ENCODE results near the gene ITGB1BP2.
"Not testable (repeated sequence)": the region's sequence is repeated elsewhere in the genome, so short reads cannot be mapped to it uniquely, and the experiment has no call there.

Gene ITGB1BP2

DNA sequence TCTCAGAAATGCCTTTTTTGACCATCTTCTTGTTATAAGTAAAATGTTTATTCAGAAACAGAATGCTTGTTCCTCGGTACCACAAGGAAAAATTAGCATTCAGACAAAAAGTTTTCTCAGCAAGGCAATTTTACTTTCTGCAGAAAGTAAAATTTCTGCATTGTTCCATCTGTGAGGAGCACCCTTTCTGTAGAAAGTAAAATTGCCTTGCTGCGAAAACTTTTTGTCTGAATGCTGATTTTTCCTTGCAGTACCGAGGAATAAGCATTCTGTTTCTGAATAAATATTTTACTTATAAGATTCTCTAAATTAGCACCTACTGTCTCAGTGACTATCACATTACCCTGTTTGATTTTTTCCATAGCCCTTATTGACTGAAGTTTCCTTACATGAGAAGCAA, 24.8 kb downstream of the ITGB1BP2 start:
- no peak overlapping the region for H3K4me3 ChIP-seq (ENCODE audit: low read depth, low read length)
- TF ChIP-seq MYC (IDR thresholded peaks at IDR 0.05; ENCODE audit: low read depth, low read length): no peak
- no peak for TF ChIP-seq CTCF (IDR thresholded peaks at IDR 0.05; ENCODE audit: low read depth, low read length)
- no peak for TF ChIP-seq POLR2A (IDR thresholded peaks at IDR 0.05; ENCODE audit: extremely low read depth, insufficient read length)
- no peak for DNase-seq (ENCODE audit: low read depth)

DNA sequence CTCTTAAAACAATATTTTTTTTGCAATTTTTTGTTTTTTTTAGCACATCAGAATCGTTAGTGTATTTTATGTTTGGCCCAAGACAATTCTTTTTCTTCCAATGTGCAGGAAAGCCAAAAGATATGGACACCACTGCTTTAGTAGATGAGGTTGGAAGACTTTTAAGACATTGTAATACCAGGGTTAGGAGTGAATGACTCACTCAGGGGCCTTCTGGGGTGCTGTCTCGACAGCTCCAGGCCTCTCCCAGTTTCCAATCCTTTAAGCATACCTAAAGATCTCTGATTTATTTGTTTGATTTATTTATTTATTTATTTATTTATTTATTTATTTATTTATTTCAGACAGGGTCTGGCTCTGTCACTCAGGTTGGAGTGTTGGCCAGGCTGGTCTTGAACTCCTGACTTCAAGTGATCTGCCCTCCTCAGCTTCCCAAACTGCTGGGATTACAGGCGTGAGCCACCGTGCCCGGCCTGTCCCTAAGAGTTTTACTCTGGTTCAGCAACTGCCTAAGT, 47.7 kb downstream of the ITGB1BP2 start:
- H3K4me3 ChIP-seq (ENCODE audit: low read depth, low read length); DNase-seq (ENCODE audit: low read depth): not testable (repeated sequence)

GRCh38 chrX:71349867-71350266, 48.3 kb downstream of the ITGB1BP2 start:
- DNase-seq (ENCODE audit: low read depth); H3K4me3 ChIP-seq (ENCODE audit: low read depth, low read length): not testable (repeated sequence)

DNA sequence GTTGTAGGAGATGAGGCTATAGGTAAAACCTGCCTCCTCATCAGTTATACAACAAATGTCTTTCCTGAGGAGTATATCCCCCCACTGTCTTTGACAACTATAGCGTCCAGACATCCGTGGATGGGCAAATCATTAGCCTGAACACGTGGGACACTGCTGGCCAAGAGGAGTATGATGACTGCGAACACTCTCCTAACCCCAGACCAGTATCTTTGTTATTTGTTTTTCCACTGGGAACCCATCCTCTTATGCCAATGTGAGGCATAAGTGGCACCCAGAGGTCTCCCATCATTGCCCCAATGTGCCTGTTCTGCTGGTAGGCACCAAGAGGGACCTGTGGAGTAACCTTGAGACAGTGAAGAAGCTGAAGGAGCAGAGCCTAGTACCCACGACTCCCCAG, 50.9 kb downstream of the ITGB1BP2 start:
- DNase-seq (ENCODE audit: low read depth); H3K4me3 ChIP-seq (ENCODE audit: low read depth, low read length): not testable (repeated sequence)
